D721Med (cell line): ENCODE data around the gene SGCD.

Experiments used
- DNase-seq: peaks from one replicate; pipeline ENCODE4 v3.0.0; 2011; ENCODE audit warnings: low spot score; ENCODE audit not compliant: insufficient read length
- FAIRE-seq: peaks from 2 replicates; lab custom pipeline; 2011; peaks lifted over from hg19 to GRCh38; lab: Jason Lieb, UNC
- TF ChIP-seq, protein P1 (sequence below): IDR thresholded peaks from 2 replicates; pipeline ENCODE4 v1.5.1; 2012; ENCODE audit warnings: mild to moderate bottlenecking, control low read depth; ENCODE audit not compliant: insufficient read depth; ENCODE audit errors: missing control alignments

SGCD gene

DNA sequence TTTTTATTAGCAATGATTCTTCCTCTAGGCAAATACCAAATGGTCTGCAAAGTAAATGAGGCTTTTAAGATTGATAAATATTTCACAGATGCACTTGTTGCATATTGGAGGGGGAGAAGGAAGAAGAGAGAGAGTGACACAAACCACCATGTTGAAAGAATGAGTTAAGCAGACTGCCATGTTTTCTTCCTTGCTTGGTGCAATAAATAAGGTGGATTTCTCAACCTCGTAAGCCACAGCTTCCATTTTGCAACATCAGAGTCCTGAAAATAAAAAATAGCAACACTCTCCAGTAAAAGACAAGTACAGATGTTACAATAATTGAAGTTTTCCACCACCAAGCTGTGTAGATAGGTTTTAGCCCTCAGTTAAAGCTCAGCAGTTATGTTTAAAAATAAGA is 202.9 kb downstream of the SGCD start:
- FAIRE-seq (no peak), DNase-seq (no peak)
- TF ChIP-seq, protein P1, sequence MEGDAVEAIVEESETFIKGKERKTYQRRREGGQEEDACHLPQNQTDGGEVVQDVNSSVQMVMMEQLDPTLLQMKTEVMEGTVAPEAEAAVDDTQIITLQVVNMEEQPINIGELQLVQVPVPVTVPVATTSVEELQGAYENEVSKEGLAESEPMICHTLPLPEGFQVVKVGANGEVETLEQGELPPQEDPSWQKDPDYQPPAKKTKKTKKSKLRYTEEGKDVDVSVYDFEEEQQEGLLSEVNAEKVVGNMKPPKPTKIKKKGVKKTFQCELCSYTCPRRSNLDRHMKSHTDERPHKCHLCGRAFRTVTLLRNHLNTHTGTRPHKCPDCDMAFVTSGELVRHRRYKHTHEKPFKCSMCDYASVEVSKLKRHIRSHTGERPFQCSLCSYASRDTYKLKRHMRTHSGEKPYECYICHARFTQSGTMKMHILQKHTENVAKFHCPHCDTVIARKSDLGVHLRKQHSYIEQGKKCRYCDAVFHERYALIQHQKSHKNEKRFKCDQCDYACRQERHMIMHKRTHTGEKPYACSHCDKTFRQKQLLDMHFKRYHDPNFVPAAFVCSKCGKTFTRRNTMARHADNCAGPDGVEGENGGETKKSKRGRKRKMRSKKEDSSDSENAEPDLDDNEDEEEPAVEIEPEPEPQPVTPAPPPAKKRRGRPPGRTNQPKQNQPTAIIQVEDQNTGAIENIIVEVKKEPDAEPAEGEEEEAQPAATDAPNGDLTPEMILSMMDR, result no peak

DNA sequence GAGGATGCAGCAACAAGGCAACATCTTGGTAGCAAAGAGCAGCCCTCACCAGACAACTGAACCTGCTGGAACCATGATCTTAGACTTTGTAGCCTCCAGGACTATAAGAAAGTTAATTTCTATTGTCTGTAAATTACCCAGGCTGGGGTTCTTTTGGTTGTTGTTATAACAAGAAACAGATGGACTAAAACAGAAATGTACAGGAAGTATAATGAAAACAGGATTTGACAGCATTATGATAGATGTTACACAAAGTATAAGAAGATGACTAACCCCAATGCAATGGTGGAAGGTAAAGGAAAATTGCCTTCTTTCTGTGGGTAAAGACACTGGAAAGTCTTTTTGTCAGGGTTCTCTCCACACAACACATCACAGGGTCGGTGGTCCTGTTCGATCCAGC is 204.2 kb downstream of the SGCD start:
- TF ChIP-seq, protein P1, result no peak
- no peak for FAIRE-seq

DNA sequence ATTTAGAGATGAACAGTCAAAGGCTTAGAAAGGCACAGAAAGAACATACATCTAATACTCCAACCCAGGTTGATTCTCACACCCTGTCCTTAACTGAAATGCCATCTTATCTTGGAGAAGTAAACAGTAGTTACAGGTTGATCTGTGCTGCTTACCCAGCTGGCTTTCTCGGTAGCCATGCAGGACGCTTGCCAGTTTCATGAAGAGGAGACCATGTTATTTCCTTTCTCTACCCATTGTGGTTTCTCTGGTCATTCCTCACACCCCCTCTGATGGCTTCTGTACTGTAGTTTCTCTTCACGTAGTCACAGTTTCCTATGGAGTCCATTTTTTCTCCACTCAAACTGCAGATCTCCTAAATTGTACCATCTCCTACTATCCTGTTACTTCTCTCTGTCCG is 206.0 kb downstream of the SGCD start:
- DNase-seq (no peak), FAIRE-seq (no peak)
- TF ChIP-seq, protein P1, result no peak

More for the DNA sequence above, 204.2 kb downstream of the SGCD start:
- no peak for DNase-seq

DNA sequence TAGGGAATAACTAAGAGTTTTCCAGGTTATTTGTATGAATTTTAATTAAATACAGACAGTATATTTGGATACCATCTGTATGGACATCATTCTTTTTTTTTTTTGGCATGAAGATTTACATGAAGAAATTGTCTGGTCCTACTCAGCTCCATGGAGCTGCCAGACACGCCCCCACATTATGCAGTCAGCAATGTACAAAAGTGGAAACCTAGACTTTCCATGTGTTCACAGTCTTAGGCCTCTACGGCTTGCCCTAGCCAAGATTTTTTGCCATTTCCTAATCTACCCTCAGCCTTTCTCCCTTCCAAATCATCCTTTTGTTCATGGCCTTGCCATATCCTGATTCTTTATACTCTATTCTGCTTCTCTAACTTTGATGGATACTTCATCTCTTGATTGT is 207.1 kb downstream of the SGCD start:
- FAIRE-seq, result no peak
- DNase-seq, result no peak
- TF ChIP-seq, protein P1, result no peak

DNA sequence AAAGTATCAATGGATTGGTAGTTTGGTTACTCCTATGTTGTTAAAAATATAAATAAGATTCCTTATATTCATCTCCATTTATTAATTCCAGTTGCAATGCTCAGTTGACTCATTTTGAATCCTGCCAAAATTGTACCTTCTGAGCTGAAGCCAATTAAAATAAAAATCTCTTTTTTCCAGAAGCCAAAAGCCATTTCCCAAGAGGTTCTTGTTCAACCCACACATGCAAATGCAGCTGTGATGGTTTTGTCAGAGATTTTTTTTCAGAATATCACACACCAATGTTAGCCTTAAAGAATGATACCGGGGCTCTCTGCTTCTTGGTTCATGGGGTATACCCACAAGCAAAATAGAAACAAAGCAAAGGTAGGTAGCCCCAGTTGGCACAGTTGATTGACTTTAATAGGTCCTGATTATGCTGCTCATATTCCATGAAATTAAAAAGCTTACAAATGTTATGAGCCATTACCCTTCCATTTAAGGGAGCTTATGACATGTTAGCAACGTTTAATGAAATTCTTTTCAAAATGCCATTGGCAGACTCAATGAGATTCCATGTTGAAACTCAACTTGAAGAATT is 208.0 kb downstream of the SGCD start:
- TF ChIP-seq, protein P1, result no peak
- FAIRE-seq (no peak), DNase-seq (no peak)

DNA sequence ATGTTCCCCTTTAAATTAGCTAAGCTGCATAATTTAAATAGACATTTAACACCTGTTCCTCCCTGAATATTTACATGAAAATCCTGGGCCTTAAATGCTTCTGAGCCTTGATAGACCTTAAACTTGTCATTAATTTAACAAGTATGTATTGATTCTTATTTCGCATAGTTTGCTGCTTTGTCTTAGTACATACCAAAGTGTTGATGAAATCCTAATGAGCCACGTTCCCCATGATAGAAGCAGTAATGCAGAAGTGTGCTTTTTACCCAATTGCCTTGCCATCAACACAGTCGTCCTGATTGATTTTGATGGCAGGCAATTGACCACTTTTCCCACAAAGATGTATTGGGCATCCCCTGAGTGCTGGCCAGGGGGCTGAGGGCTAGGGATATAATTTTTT is 213.5 kb downstream of the SGCD start:
- no peak for DNase-seq
- no peak for FAIRE-seq
- TF ChIP-seq, protein P1, result no peak

DNA sequence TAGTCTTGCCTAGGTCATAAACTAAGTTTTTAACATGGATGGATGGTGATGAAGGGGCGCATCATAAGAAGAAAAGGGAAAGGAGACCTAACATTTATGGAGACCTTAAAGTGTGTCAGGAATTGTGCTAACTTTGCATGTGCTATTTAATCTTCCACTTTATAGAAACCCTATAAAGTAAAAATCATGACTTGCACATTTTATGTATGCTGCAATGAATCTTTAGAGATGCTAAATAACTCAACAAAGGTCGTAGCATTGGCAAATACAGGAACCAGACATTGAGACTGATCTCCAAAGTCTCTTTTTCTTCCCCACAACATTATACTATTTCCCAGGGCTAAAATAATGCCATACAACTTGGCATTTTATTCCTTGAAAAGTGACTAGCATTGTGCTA is 214.6 kb downstream of the SGCD start:
- FAIRE-seq, result no peak
- TF ChIP-seq, protein P1, result no peak
- no peak for DNase-seq
